Heart left ventricle (tissue), 13 donors: ENCODE measurements around the gene TAMM41.
"Not testable (repeated sequence)": the region's sequence is repeated elsewhere in the genome, so short reads cannot be mapped to it uniquely, and the experiment has no call there.

Experiments used
- POLR2A ChIP-seq, 2 donors: fragments of 450-650 bp; IDR thresholded peaks; one replicate each; pipeline ENCODE4 v1.6.1; 2017; ENCODE audit warnings: antibody characterized with exemption in 2 of 2, mild to moderate bottlenecking in 2 of 2, moderate library complexity in 2 of 2
- TF ChIP-seq, protein P1 (sequence below), 12 donors: fragments of 200-600 bp; sonication (generic) in 4 of 12; IDR thresholded peaks; one replicate each; pipeline versions ENCODE4 v1.5.0 to v1.8.0; 2018 to 2022; ENCODE audit warnings: antibody characterized with exemption in 12 of 12, mild to moderate bottlenecking in 5 of 12
- donor health status: ischemic (EF 13 %, LVEDD 7.1; RV severe dilation, severe dysfunction).
- donor health status: DM: no; HTN: yes; CAD: no.
- donor health status: DM: no; HTN: no; CAD: no.
- donor health status: ischemic (EF 25% LVEDD 6.9; RV normal size, moderate dysfunction).
- donor health status: ischemic (EF 25% LVEDD 5.7; RV mildly dilated, moderate dysfunction).
- donor health status: ischemic (EF 35%, LVEDD 5.7; RV mildly dilated, moderate dysfunction).
- donor health status: nonischemic (EF 11% LVEDD 7.7; RV severe dilation, severe dysfunction).
- donor health status: DM: yes; HTN: yes; CAD: no.
- donor health status: PGD.
- donor health status: ischemic (EF 29% LVEDD 5.4; RV normal size, mild dysfunction).
- donor health status: nonischemic (EF 23%, LVEDD 6.1; RV moderate dilation, normal function).

DNA sequence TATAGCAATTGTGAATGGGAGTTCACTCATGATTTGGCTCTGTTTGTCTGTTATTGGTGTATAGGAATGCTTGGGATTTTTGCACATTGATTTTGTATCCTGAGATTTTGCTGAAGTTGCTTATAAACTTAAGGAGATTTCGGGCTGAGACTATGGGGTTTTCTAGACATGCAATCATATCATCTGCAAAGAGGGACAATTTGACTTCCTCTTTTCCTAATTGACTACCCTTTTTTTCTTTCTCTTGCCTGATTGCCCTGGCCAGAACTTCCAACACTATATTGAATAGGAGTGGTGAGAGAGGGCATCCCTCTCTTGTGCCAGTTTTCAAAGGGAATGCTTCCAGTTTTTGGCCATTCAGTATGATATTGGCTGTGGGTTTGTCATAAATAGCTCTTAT lies 17.1 kb upstream of the TAMM41 start:
- TF ChIP-seq POLR2A (IDR thresholded peaks at IDR 0.05) = not testable (repeated sequence)
- TF ChIP-seq, protein P1, sequence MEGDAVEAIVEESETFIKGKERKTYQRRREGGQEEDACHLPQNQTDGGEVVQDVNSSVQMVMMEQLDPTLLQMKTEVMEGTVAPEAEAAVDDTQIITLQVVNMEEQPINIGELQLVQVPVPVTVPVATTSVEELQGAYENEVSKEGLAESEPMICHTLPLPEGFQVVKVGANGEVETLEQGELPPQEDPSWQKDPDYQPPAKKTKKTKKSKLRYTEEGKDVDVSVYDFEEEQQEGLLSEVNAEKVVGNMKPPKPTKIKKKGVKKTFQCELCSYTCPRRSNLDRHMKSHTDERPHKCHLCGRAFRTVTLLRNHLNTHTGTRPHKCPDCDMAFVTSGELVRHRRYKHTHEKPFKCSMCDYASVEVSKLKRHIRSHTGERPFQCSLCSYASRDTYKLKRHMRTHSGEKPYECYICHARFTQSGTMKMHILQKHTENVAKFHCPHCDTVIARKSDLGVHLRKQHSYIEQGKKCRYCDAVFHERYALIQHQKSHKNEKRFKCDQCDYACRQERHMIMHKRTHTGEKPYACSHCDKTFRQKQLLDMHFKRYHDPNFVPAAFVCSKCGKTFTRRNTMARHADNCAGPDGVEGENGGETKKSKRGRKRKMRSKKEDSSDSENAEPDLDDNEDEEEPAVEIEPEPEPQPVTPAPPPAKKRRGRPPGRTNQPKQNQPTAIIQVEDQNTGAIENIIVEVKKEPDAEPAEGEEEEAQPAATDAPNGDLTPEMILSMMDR (IDR thresholded peaks at IDR 0.05) = not testable (repeated sequence)
